ENCODE measurements around the gene TTI1. TPM values are rescaled to one million over a fixed set of nuclear protein-coding genes. Genes with fewer than 3 reads are reported as not detected.

TTI1 gene
- polyA plus RNA-seq, 1 of the 3 experiments (the other 2 are of a cell fraction): 15.6 TPM

DNA sequence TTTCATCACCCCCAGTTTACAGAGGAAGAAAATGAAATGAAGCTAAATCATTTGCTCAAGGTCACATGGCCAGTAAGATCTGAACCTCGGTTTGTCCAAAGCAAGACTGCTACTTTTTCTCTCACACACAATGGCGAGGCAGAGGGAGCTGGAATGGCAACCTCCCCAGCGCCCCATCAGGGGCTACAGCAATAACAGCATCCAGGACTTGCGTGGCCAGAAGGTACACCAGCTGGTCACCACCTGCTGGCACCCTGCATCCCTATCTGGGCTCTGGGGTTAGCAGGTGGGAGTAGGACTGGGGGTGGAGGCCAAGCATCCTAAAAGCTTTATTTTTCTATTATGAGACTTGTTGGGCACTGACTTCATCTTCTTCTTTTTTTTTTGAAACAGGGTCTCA lies 41.3 kb downstream of the TTI1 start:
- POLR2A ChIA-PET: interaction anchor here (0.5 to 1.5 kb wide), 4 partner anchors 18 to 112 kb away, joined by 3 to 4 read pairs (median 4); no protein-coding TSS in a partner anchor

More for the DNA sequence above, 41.3 kb downstream of the TTI1 start:
- Histone ChIP-seq H3K4me1 (ENCODE audit: control insufficient read depth in 1 of 2, insufficient read depth in 2 of 2, low read depth in 1 of 2, low read length in 1 of 2) (peaks cover 4 to 61% of the 10 kb centered on the region in 2 experiments; a peak in 3 of 4 replicates), H3K27ac (ENCODE audit: low read depth in 2 of 2, low read length in 1 of 2) (peak overlapping the region in 1 of 2 experiments; percentile 91; a peak in 2 of 4 replicates), H3K79me2 (ENCODE audit: insufficient read depth) (no peaks in the 10 kb centered on the region), H2AFZ (ENCODE audit: low read depth) (no peak overlapping the region), H4K20me1 (ENCODE audit: insufficient read depth) (no peaks in the 10 kb centered on the region), H3K4me2 (no peak overlapping the region), H3K36me3 (replicated peaks in 1 of 2; ENCODE audit: control insufficient read depth in 1 of 2, insufficient read depth in 2 of 2, low read length in 1 of 2) (peaks cover 22 to 41% of the 10 kb centered on the region in 2 experiments), H3K9ac (no peak overlapping the region), H3F3A (replicated peaks; ENCODE audit: insufficient read depth) (no peaks in the 10 kb centered on the region), H3K4me3 (ENCODE audit: low read depth in 2 of 2, low read length in 1 of 2) (no peak overlapping the region), H3K27me3 (ENCODE audit: insufficient read depth) (no peaks in the 10 kb centered on the region), H3K9me2 (no peaks in the 10 kb centered on the region), H3K9me3 (no peaks in the 10 kb centered on the region)
- TF ChIP-seq GABPA (IDR thresholded peaks at IDR 0.05; ENCODE audit: low read depth) (no peak), POLR2AphosphoS5 (IDR thresholded peaks at IDR 0.05; ENCODE audit: low read depth, low read length) (no peak), GATA2 (CRISPR knock-in tag; IDR thresholded peaks at IDR 0.05) (no peak), YY1 (IDR thresholded peaks at IDR 0.05; ENCODE audit: low read depth) (no peak), NFIC (IDR thresholded peaks at IDR 0.05; ENCODE audit: borderline replicate concordance) (no peak), NRF1 (IDR thresholded peaks at IDR 0.05; ENCODE audit: low read depth, low read length) (no peak), RXRA (IDR thresholded peaks at IDR 0.05; ENCODE audit: borderline replicate concordance, low read depth) (no peak), SIN3A (IDR thresholded peaks at IDR 0.05; ENCODE audit: borderline replicate concordance, low read depth, low read length) (no peak), EP300 (IDR thresholded peaks at IDR 0.05; ENCODE audit: borderline replicate concordance in 1 of 2, low read depth in 1 of 2, low read length in 1 of 2) (no peak), TCF12 (IDR thresholded peaks at IDR 0.05) (no peak), TEAD4 (IDR thresholded peaks at IDR 0.05; ENCODE audit: borderline replicate concordance, insufficient read depth) (no peak), CHD2 (IDR thresholded peaks at IDR 0.05; ENCODE audit: low read length, partially characterized antibody) (no peak), SMC3 (IDR thresholded peaks at IDR 0.05; ENCODE audit: low read depth, low read length) (no peak), REST (IDR thresholded peaks at IDR 0.05; ENCODE audit: low read depth, low read length) (no peak)
- TF ChIP-seq, protein P1, sequence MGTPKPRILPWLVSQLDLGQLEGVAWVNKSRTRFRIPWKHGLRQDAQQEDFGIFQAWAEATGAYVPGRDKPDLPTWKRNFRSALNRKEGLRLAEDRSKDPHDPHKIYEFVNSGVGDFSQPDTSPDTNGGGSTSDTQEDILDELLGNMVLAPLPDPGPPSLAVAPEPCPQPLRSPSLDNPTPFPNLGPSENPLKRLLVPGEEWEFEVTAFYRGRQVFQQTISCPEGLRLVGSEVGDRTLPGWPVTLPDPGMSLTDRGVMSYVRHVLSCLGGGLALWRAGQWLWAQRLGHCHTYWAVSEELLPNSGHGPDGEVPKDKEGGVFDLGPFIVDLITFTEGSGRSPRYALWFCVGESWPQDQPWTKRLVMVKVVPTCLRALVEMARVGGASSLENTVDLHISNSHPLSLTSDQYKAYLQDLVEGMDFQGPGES (IDR thresholded peaks at IDR 0.05; ENCODE audit: low read depth, low read length): no peak
- TF ChIP-seq, protein P2, sequence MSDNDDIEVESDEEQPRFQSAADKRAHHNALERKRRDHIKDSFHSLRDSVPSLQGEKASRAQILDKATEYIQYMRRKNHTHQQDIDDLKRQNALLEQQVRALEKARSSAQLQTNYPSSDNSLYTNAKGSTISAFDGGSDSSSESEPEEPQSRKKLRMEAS (IDR thresholded peaks at IDR 0.05; ENCODE audit: low read depth): no peak
- no peak for DNase-seq
- CTCF ChIA-PET: interaction anchor here (1.0 to 5.6 kb wide), 23 partner anchors 10 to 426 kb away, joined by 3 to 65 read pairs (median 4); partner anchors contain the start of genes RPRD1B, TTI1 and VSTM2L
- WGBS (ENCODE audit: low lambda C conversion rate): 93% methylated on average over 4 of the region's 4 CpGs
